K562 (cell line): ENCODE results near the gene NAT14. TPM values are rescaled to one million over a fixed set of nuclear protein-coding genes. Genes with fewer than 3 reads are reported as not detected.
"Not testable (repeated sequence)": the region's sequence is repeated elsewhere in the genome, so short reads cannot be mapped to it uniquely, and the experiment has no call there.

ENCODE experiments used
- ATAC-seq: fragments of 200-7000 bp; cut with Tn5 transposase; 3 replicates; pipeline ENCODE4 v1.9.1; 2020; ENCODE audit warnings: moderate library complexity
- BruUV-seq: library from RNA; stranded (reverse); fragments of 400-500 nt; replicated peaks from 2 replicates; lab custom pipeline; 2021; lab: Mats Ljungman, UMichigan
- CTCF ChIA-PET: fragments of 300-600 bp; formaldehyde crosslinking; extraction: SDS; loops from one replicate; lab custom pipeline; 2021; ENCODE audit warnings: low intra/inter-chr PET ratio; lab: Yijun Ruan, JAX
- POLR2A ChIA-PET: fragments of 300-600, 350-650 bp; sonication (Branson Sonifier 250); formaldehyde crosslinking; extraction: SDS; loops from one replicate; lab custom pipeline; 2021; ENCODE audit warnings: antibody characterized with exemption, inconsistent platforms; lab: Yijun Ruan, JAX
- DNase-seq, 4 experiments: peaks; one replicate each; pipeline versions ENCODE4 v3.0.0 to v3.0.0-alpha.2; 2011 to 2018; ENCODE audit warnings: low spot score in 3 of 4, mixed read lengths in 3 of 4; ENCODE audit errors: extremely low read depth in 1 of 4
- FAIRE-seq: peaks from 2 replicates; lab custom pipeline; 2011; peaks lifted over from hg19 to GRCh38; lab: Jason Lieb, UNC
- H2AFZ ChIP-seq: 2 replicates; pipeline ENCODE4 v1.6.0; 2011; ENCODE audit warnings: low read depth, low read length, control low read depth, inconsistent platforms
- H3K27ac ChIP-seq: fragments of 200-600 bp; 3 replicates; pipeline ENCODE4 v1.8.0; 2011; ENCODE audit warnings: low read depth, mild to moderate bottlenecking, control low read depth, inconsistent platforms, low read length, moderate library complexity, mixed read lengths; ENCODE audit errors: extremely low read depth
- H3K27me3 ChIP-seq, 2 experiments: fragments of 300-600 bp in 1 of 2; 2 replicates in 1 of 2; 3 replicates in 1 of 2; pipeline versions ENCODE4 v1.6.0 to v1.8.0; 2011; ENCODE audit warnings: inconsistent platforms in 2 of 2, low read length in 2 of 2, mild to moderate bottlenecking in 1 of 2, mixed read lengths in 1 of 2, moderate library complexity in 1 of 2; ENCODE audit not compliant: control insufficient read depth in 2 of 2, insufficient read depth in 2 of 2
- H3K36me3 ChIP-seq: fragments of 300-600 bp; 3 replicates; pipeline ENCODE4 v1.8.0; 2011; ENCODE audit warnings: mild to moderate bottlenecking, low read length, inconsistent platforms; ENCODE audit not compliant: control insufficient read depth, insufficient read depth
- H3K4me1 ChIP-seq, 2 experiments: fragments of 200-600 bp in 1 of 2; replicated peaks in 1 of 2; 2 replicates in 1 of 2; 3 replicates in 1 of 2; pipeline versions ENCODE4 v1.5.1 to v1.8.0; 2011; ENCODE audit warnings: inconsistent platforms in 2 of 2, low read length in 2 of 2, mild to moderate bottlenecking in 1 of 2, mixed read lengths in 1 of 2, moderate library complexity in 1 of 2; ENCODE audit not compliant: control insufficient read depth in 2 of 2, insufficient read depth in 2 of 2
- H3K4me2 ChIP-seq: 2 replicates; pipeline ENCODE4 v1.6.1; 2011; ENCODE audit warnings: low read length, control low read depth, inconsistent platforms, mixed read lengths; ENCODE audit not compliant: insufficient read depth
- H3K4me3 ChIP-seq: fragments of 200-600 bp; sonication (generic), shearing (Covaris generic); 2 replicates; pipeline ENCODE4 v1.5.1; 2016; ENCODE audit warnings: control low read depth, inconsistent platforms
- H3K79me2 ChIP-seq: fragments of 200-600 bp; 3 replicates; pipeline ENCODE4 v1.8.0; 2011; ENCODE audit warnings: low read length, inconsistent platforms; ENCODE audit not compliant: control insufficient read depth, insufficient read depth
- H3K9ac ChIP-seq, 2 experiments: 2 replicates each; pipeline versions ENCODE4 v1.6.0 to v1.6.1; 2011; ENCODE audit warnings: low read depth in 2 of 2, low read length in 2 of 2, control low read depth in 1 of 2, inconsistent platforms in 1 of 2, mild to moderate bottlenecking in 1 of 2, mixed read lengths in 1 of 2; ENCODE audit not compliant: insufficient read depth in 1 of 2
- H3K9me1 ChIP-seq: one replicate; pipeline ENCODE4 v1.6.0; 2011; ENCODE audit warnings: inconsistent platforms, mild to moderate bottlenecking, low read length, moderate library complexity; ENCODE audit not compliant: control insufficient read depth, insufficient read depth
- H3K9me3 ChIP-seq: replicated peaks from 2 replicates; pipeline ENCODE4 v1.5.1; 2011; ENCODE audit warnings: low read depth, low read length, inconsistent platforms; ENCODE audit not compliant: control insufficient read depth, insufficient read depth
- H4K20me1 ChIP-seq: replicated peaks from 2 replicates; pipeline ENCODE4 v1.6.1; 2011; ENCODE audit warnings: low read length, inconsistent platforms, mixed read lengths; ENCODE audit not compliant: control insufficient read depth, insufficient read depth
- ADNP ChIP-seq: fragments of 200-800 bp; sonication (Bioruptor generic); IDR thresholded peaks from 2 replicates; pipeline ENCODE4 v1.6.1; 2016; ENCODE audit warnings: missing genetic modification characterization, missing compliant biosample characterization
- CBX1 ChIP-seq: sonication (generic); IDR thresholded peaks from 2 replicates; pipeline ENCODE4 v1.6.1; 2016; ENCODE audit warnings: antibody characterized with exemption, low read depth, mild to moderate bottlenecking
- CHD4 ChIP-seq: fragments of 200-600 bp; sonication (generic); IDR thresholded peaks from 3 replicates; pipeline ENCODE4 v1.6.1; 2012; ENCODE audit warnings: low read depth, mild to moderate bottlenecking, mixed read lengths, low read length, inconsistent platforms; ENCODE audit not compliant: insufficient read depth, insufficient replicate concordance, poor library complexity, severe bottlenecking
- PHF20 ChIP-seq: fragments of 450-650 bp; IDR thresholded peaks from 2 replicates; pipeline ENCODE4 v1.6.1; 2018; ENCODE audit not compliant: partially characterized antibody
- SP1 ChIP-seq: sonication (generic); formaldehyde crosslinking; IDR thresholded peaks from 2 replicates; pipeline ENCODE4 v1.8.1; 2022; ENCODE audit warnings: mild to moderate bottlenecking, missing genetic modification reagents
- whole genome bisulfite sequencing: fragments of 100-300 bp; shearing (Covaris generic); methylation state at CpG from one replicate; pipeline ENCODE4 v1.1.6; 2016; ENCODE audit warnings: low coverage, mixed read lengths; ENCODE audit not compliant: insufficient coverage; ENCODE audit errors: missing lambda C conversion rate; 5-methylcytosine and 5-hydroxymethylcytosine counted together
- in situ Hi-C: fragments of 300-500 bp; cut with MboI; formaldehyde crosslinking; loops from 4 replicates; pipeline ENCODE4 v1.15.0; 2018; ENCODE audit warnings: inconsistent platforms, mixed read lengths
- intact Hi-C: fragments of 100-400 bp; cut with micrococcal nuclease; formaldehyde crosslinking; loops from 2 replicates; pipeline ENCODE4 v1.14.2; 2022
- polyA plus RNA-seq, 8 experiments: library from polyadenylated mRNA; depleted of rRNA in 4 of 8; stranded (reverse) in 5 of 8; unstranded in 3 of 8; fragments of >200 nt; fragmentation: Nextera tagmentation in 2 of 8; fragmentation: Illumina TruSeq in 1 of 8; extraction: Ambion mirVana in 2 of 8; extraction: Trizol in 1 of 8; gene quantifications; 2 replicates each; pipeline versions ENCODE4 v1.2.1 to v1.2.3, GENCODE V29; 2011 to 2014; ENCODE audit warnings: inconsistent platforms in 1 of 8, missing spikeins in 1 of 8
- total RNA-seq, 7 experiments: library from RNA; depleted of rRNA in 6 of 7; stranded (reverse); fragments of >200 nt in 6 of 7; fragmentation: Illumina TruSeq in 2 of 7; extraction: Trizol in 2 of 7; gene quantifications; 2 replicates each; pipeline versions ENCODE4 v1.2.1 to v1.2.3, GENCODE V29; 2011 to 2021; ENCODE audit warnings: low replicate concordance in 1 of 7
- TF ChIP-seq, protein P1 (sequence below), 3 experiments: fragments of 200-800 bp in 1 of 3; sonication (Bioruptor generic) in 1 of 3; sonication (generic) in 1 of 3; formaldehyde crosslinking in 1 of 3; IDR thresholded peaks; 2 replicates each; pipeline versions ENCODE4 v1.6.1 to v1.8.0; 2016 to 2022; ENCODE audit warnings: mild to moderate bottlenecking in 2 of 3, missing compliant biosample characterization in 2 of 3, missing genetic modification characterization in 2 of 3, missing genetic modification reagents in 1 of 3

Gene NAT14
- total and polyA plus RNA-seq, 9 of the 15 experiments (the other 6 are each of a cell fraction or from before 2014, with no cell fraction given), result 2.4 to 77.0 (median 26.7) TPM

DNA sequence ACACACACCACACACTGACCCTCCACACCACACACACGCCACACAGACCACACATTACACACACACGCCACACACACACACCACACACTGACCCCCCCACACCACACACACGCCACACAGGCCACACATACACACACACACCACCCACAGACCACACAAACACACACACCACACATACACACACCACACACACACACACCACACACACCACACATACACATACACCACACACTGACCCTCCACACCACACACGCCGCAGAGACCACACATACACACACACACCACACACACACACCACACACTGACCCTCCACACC is 36.9 kb upstream of the NAT14 start:
- TF ChIP-seq CHD4 (peak; percentile 19), CBX1 (peak; percentile 57; the same call in 1 of the 2 replicates), ADNP (tag) (peak; percentile 73; the same call in 1 of the 2 replicates), PHF20 (peak; percentile 58), SP1 (CRISPR knock-in tag) (0 out of 2 replicates have a peak, but pooled peaks have one; percentile 6)
- TF ChIP-seq, protein P1, sequence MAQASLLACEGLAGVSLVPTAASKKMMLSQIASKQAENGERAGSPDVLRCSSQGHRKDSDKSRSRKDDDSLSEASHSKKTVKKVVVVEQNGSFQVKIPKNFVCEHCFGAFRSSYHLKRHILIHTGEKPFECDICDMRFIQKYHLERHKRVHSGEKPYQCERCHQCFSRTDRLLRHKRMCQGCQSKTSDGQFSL (CRISPR knock-in tag; IDR thresholded peaks at IDR 0.05), result peak; percentile 88
- TF ChIP-seq, protein P1 (tag; IDR thresholded peaks at IDR 0.05), result peak in 1 of 2 experiments; percentile 17; a peak in 1 of 4 replicates
- DNase-seq, BruUV-seq, H3K9me3 ChIP-seq, H3K27ac ChIP-seq, FAIRE-seq, CTCF ChIA-PET, H3K4me3 ChIP-seq, H3K9me1 ChIP-seq, H4K20me1 ChIP-seq, ATAC-seq, intact Hi-C loops, H3K36me3 ChIP-seq, H3K79me2 ChIP-seq: not testable (repeated sequence)
- in situ Hi-C loops, result loop anchor here (25.0 kb wide), 1 partner anchor 786 kb away; the partner anchor contains the start of gene LILRB4
- Histone ChIP-seq H3K9ac (peak overlapping the region in 1 of 2 experiments; percentile 83; a peak in 1 of 4 replicates), H2AFZ (peak overlapping the region; percentile 44; the same call in 1 of the 2 replicates), H3K4me2 (peak overlapping the region; percentile 24; the same call in 1 of the 2 replicates), H3K27me3 (peaks cover 6 to 37% of the 10 kb centered on the region in 2 experiments), H3K4me1 (peaks cover 11 to 62% of the 10 kb centered on the region in 2 experiments)
- POLR2A ChIA-PET, result interaction anchor here (1.0 kb wide), 1 partner anchor 41 kb away, joined by 3 read pairs; the partner anchor contains the start of gene UBE2S
- WGBS, result 37% methylated on average over 2 of the region's 5 CpGs
